ENCODE results near the gene NEURL4.

GRCh38 chr17:7369825-7370224 is 40.7 kb upstream of the NEURL4 start:
- TF ChIP-seq, protein P1, sequence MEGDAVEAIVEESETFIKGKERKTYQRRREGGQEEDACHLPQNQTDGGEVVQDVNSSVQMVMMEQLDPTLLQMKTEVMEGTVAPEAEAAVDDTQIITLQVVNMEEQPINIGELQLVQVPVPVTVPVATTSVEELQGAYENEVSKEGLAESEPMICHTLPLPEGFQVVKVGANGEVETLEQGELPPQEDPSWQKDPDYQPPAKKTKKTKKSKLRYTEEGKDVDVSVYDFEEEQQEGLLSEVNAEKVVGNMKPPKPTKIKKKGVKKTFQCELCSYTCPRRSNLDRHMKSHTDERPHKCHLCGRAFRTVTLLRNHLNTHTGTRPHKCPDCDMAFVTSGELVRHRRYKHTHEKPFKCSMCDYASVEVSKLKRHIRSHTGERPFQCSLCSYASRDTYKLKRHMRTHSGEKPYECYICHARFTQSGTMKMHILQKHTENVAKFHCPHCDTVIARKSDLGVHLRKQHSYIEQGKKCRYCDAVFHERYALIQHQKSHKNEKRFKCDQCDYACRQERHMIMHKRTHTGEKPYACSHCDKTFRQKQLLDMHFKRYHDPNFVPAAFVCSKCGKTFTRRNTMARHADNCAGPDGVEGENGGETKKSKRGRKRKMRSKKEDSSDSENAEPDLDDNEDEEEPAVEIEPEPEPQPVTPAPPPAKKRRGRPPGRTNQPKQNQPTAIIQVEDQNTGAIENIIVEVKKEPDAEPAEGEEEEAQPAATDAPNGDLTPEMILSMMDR (conservative IDR thresholded peaks at IDR 0.05; ENCODE audit: low read depth, low read length): no peak
- no peak for TF ChIP-seq EZH2 (IDR thresholded peaks at IDR 0.05; ENCODE audit: borderline replicate concordance, low read depth, low read length, poor library complexity, severe bottlenecking)

Measured in A673 (cell line).